ENCODE measurements around the gene SERPINB6. TPM values are rescaled to one million over a fixed set of nuclear protein-coding genes. Genes with fewer than 3 reads are reported as not detected.
A peak's percentile ranks its signal among the peaks of the same experiment; 100 is the strongest.
"Not testable (repeated sequence)": the region's sequence is repeated elsewhere in the genome, so short reads cannot be mapped to it uniquely, and the experiment has no call there.

The SERPINB6 gene
- total RNA-seq, 1 experiment from 2014 or later: 130 TPM

DNA sequence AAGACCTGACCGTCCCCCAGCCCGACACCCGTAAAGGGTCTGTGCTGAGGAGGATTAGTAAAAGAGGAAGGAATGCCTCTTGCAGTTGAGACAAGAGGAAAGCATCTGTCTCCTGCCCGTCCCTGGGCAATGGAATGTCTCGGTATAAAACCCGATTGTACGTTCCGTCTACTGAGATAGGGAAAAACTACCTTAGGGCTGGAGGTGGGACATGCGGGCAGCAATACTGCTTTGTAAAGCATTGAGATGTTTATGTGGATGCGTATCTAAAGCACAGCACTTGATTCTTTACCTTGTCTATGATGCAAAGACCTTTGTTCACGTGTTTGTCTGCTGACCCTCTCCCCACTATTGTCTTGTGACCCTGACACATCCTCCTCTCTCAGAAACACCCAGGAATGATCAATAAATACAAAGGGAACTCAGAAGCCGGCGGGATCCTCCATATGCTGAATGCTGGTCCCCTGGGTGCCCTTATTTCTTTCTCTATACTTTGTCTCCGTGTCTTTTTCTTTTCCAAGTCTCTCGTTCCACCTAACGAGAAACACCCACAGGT lies 62.2 kb downstream of the SERPINB6 start:
- not testable (repeated sequence) for H3K27me3 ChIP-seq (replicated peaks); H3K4me1 ChIP-seq (replicated peaks); H3K4me3 ChIP-seq; H3K36me3 ChIP-seq; H3K27ac ChIP-seq; H3K9me3 ChIP-seq (replicated peaks)
- peak in 1 of 2 experiments; percentile 3 for DNase-seq (ENCODE audit: low read depth in 1 of 2, low spot score in 2 of 2)

DNA sequence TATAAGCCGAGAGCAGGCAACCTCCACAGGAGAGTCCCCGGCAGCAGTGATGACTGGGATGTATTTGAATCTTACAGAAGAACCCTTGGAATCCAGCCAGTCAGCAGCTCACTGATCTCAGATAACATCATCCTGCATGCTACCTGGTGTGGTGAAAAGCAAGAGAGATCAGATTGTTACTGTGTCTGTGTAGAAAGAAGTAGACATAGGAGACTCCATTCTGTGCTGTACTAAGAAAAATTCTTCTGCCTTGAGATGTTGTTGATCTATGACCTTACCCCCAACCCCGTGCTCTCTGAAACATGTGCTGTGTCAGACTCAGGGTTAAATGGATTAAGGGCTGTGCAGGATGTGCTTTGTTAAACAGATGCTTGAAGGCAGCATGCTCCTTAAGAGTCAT lies 62.9 kb downstream of the SERPINB6 start:
- H3K9me3 ChIP-seq (replicated peaks); H3K4me1 ChIP-seq (replicated peaks); H3K36me3 ChIP-seq; H3K4me3 ChIP-seq; H3K27me3 ChIP-seq (replicated peaks); H3K27ac ChIP-seq: not testable (repeated sequence)
- peak in 1 of 2 experiments; percentile 20 for DNase-seq (ENCODE audit: low read depth in 1 of 2, low spot score in 2 of 2)

DNA sequence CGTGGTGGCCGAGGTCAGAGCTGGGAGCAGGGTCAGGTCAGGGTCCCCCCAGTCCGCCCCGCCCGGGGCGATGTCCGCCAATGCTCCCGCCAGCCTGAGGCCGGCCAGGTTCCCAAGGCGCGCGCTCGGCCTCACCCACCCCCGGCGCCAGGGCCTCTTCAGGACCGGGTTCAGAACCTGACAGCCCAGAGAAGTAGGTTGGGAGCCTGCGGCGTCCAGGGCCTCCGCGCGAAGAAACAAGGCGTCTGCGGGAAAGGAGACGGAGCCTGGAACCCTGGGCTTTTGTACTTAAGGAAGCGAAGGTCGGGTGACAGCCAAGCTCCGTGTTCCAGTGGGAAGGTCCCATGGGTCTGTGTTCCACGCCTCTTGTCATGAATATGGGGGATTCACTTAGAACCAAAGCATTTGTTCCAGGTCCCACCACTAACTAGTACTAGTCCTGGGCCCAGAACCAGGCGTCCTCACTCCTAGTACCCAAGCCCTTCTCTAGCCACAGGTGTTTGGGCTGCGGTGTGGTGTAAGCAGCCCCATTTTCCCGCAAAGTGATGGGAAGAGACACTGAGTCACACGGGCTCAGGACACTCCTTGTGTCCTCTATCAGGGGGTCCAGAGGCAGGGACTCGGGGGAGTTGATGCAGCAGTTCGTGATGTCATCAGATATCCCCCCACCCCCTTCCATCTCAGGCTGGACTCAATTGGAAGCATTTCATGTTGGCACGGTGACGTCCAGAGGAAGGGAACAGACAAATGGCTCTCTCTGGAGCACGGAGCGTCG lies 67.8 kb downstream of the SERPINB6 start:
- not testable (repeated sequence) for H3K9me3 ChIP-seq (replicated peaks); H3K27ac ChIP-seq; DNase-seq (ENCODE audit: low read depth in 1 of 2, low spot score in 2 of 2); H3K27me3 ChIP-seq (replicated peaks); H3K36me3 ChIP-seq
- Histone ChIP-seq H3K4me3 (peak overlapping the region; percentile 48), H3K4me1 (replicated peaks) (peaks cover 16% of the 10 kb centered on the region)

DNA sequence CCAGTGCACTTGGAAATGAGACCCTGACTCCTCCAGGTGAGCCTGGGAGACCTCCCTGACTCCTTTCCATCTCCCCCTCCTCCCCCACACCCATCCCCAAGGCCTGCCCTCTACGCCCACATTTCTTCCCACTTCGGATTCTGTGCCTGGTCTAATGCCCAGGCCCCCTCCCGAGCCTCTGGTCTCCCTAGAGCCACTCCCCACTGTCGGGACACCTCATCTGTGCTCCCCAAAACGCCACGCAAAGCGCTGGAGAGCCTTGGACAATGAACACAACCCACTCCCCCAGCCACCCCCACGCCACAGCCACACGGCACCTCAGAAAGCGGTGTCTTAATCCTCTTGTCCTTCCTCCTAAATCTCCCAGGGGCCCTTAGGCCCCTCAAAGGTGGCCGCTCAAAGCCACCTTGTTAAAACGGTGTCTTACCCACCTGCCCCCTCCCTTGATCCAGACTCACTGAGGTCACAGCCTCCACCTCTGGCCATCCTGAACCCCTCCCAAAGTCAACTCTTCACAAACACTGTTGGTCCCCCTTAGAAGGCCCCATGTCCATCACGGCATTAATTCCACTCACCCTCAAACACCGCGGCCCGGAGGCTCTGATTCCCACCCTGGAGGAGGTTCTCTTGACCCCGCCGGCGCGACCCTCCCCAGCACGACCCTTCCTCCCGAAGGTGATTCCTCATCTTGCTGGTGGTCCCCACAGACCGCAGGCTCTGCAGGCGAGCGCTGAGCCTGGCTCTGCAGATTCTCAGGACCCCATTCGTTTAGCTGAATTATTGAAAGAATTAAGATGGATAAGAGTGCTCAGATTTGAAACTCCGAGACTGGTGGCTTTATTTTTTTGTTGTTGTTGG lies 69.5 kb downstream of the SERPINB6 start:
- H3K4me1 ChIP-seq (replicated peaks): peaks cover 16% of the 10 kb centered on the region
- H3K27me3 ChIP-seq (replicated peaks); DNase-seq (ENCODE audit: low read depth in 1 of 2, low spot score in 2 of 2); H3K9me3 ChIP-seq (replicated peaks); H3K27ac ChIP-seq; H3K36me3 ChIP-seq: not testable (repeated sequence)
- peak overlapping the region; percentile 48 for H3K4me3 ChIP-seq

DNA sequence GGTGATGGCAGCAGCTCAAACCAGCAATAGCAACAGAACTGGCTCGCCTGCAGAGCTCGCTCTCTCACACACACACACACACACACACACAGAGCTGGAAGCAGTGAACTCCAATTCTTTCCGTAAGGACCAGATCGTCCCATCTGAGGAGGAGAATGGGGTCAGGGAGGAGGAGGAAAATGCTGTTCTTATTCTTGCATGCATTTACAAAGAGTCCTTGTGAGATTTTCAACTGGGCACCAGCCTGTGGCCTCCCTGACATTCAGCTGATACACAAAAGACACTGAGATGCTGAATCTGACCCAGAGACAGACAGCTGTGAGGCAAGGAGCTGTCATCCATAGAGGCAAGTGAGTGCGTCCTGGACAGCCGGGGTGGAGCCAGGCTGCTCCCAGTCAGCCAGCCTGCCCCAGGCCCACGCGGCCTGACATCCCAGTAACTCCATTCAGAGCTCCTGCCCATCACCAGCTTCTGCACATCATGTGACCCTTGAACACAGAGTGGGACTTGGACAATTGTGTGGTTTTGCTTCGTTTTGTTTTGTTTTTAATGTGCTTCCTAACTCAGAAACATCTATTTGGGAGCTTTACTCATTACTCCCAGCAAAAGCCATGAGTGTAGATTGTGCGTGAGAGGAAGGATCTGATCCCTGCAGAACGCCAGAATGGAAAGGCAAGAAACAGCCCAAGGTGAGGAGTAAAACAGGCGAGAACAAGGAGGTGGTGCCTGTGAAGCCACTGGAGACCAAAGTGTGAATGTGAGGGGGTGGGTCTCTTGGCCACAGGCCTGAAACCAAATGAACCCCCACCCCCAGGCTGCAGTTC lies 70.3 kb downstream of the SERPINB6 start:
- DNase-seq (ENCODE audit: low read depth in 1 of 2, low spot score in 2 of 2): no peak
- Histone ChIP-seq H3K27ac (no peak overlapping the region), H3K4me3 (no peak overlapping the region), H3K4me1 (replicated peaks) (peaks cover 16% of the 10 kb centered on the region), H3K27me3 (replicated peaks) (no peaks in the 10 kb centered on the region), H3K36me3 (0 out of 2 replicates have a peak, but pooled peaks cover 2% of the 10 kb centered on the region), H3K9me3 (replicated peaks) (no peaks in the 10 kb centered on the region)

- H3K27ac ChIP-seq: no peak overlapping the region
- H3K9me3 ChIP-seq (replicated peaks): no peaks in the 10 kb centered on the region
- no peak for DNase-seq (ENCODE audit: low read depth in 1 of 2, low spot score in 2 of 2)
- H3K27me3 ChIP-seq (replicated peaks): no peaks in the 10 kb centered on the region
- peaks cover 3% of the 10 kb centered on the region; the same call in 1 of the 2 replicates for H3K36me3 ChIP-seq
- no peak overlapping the region for H3K4me3 ChIP-seq
- H3K4me1 ChIP-seq (replicated peaks): peaks cover 16% of the 10 kb centered on the region
Measured at GRCh38 chr6:2900221-2900807, 71.1 kb downstream of the SERPINB6 start.

DNA sequence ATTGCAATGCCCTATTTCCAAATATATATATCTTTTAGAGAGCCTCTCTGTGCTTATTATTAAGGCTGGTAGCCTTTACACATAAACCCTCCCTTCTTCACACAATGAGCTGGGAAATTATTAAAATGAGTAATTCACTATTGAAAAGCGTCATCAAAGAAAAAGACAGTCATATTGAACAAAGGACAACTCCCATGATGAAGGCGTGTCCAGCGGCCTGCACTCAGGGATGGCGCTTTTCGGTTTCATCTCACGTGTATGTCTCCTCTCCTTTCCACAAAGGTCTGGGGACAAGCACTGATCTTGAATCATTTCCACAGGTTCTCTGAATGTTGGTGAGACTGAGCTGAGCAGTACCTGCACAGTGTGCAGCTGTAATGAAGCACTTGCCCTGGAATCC lies 71.8 kb downstream of the SERPINB6 start:
- no peaks in the 10 kb centered on the region for H3K9me3 ChIP-seq (replicated peaks)
- no peak overlapping the region for H3K27ac ChIP-seq
- H3K4me3 ChIP-seq: no peak overlapping the region
- DNase-seq (ENCODE audit: low read depth in 1 of 2, low spot score in 2 of 2): no peak
- no peaks in the 10 kb centered on the region for H3K27me3 ChIP-seq (replicated peaks)
- peaks cover 7% of the 10 kb centered on the region; the same call in 1 of the 2 replicates for H3K36me3 ChIP-seq
- peaks cover 16% of the 10 kb centered on the region for H3K4me1 ChIP-seq (replicated peaks)

Other genes with a start within 250 kb of the SERPINB6 start
- gene MYLK4, start 220.6 kb downstream of the SERPINB6 start, total RNA-seq (2014; rRNA removed; shearing (Covaris generic)): 0.26 TPM in 1 of 2 replicates, not detected in the other
- 122 and 130 TPM in 2 replicates for gene WRNIP1, start 206.2 kb downstream of the SERPINB6 start, total RNA-seq (2014; rRNA removed; shearing (Covaris generic))
- 22.6 and 28.0 TPM in 2 replicates for gene SERPINB1, start 129.7 kb downstream of the SERPINB6 start, total RNA-seq (2014; rRNA removed; shearing (Covaris generic))
- 5.0 and 6.8 TPM in 2 replicates for gene SERPINB9, start 68.3 kb downstream of the SERPINB6 start, total RNA-seq (2014; rRNA removed; shearing (Covaris generic))
- gene NQO2, start 28.3 kb upstream of the SERPINB6 start, total RNA-seq (2014; rRNA removed; shearing (Covaris generic)): 44.9 and 47.1 TPM in 2 replicates
- gene RIPK1, start 96.9 kb upstream of the SERPINB6 start, total RNA-seq (2014; rRNA removed; shearing (Covaris generic)): 12.6 and 20.2 TPM in 2 replicates
- 16.8 and 18.7 TPM in 2 replicates for gene BPHL, start 147.1 kb upstream of the SERPINB6 start, total RNA-seq (2014; rRNA removed; shearing (Covaris generic))
- 212 and 289 TPM in 2 replicates for gene TUBB2A, start 186.0 kb upstream of the SERPINB6 start, total RNA-seq (2014; rRNA removed; shearing (Covaris generic))